GM12878 (cell line): ENCODE measurements around the gene PSRC1. TPM values are rescaled to one million over a fixed set of nuclear protein-coding genes. Genes with fewer than 3 reads are reported as not detected.

ENCODE experiments used
- ATAC-seq: fragments of 200-7000 bp; cut with Tn5 transposase; 3 replicates; pipeline ENCODE4 v1.9.1; 2020; ENCODE audit warnings: mild to moderate bottlenecking, moderate library complexity
- BruUV-seq: library from RNA; stranded (reverse); fragments of 400-500 nt; replicated peaks from 2 replicates; lab custom pipeline; 2021; lab: Mats Ljungman, UMichigan
- CTCF ChIA-PET: fragments of 300-600 bp; sonication (Branson Sonifier 250); formaldehyde crosslinking; extraction: SDS; loops from one replicate; lab custom pipeline; 2021; ENCODE audit warnings: inconsistent platforms; lab: Yijun Ruan, JAX
- POLR2A ChIA-PET: fragments of 350-600 bp; formaldehyde crosslinking; extraction: SDS; loops from one replicate; lab custom pipeline; 2021; ENCODE audit warnings: inconsistent platforms; lab: Charles Lee
- RAD21 ChIA-PET: fragments of 300-600 bp; sonication (Branson Sonifier 250); formaldehyde crosslinking; loops from one replicate; lab custom pipeline; 2023; ENCODE audit warnings: antibody characterized with exemption; ENCODE audit not compliant: unreplicated experiment; lab: Charles Lee
- SMC1A ChIA-PET: fragments of 300-600 bp; sonication (Branson Sonifier 250); formaldehyde crosslinking; loops from one replicate; lab custom pipeline; 2023; ENCODE audit not compliant: unreplicated experiment, uncharacterized antibody; lab: Charles Lee
- DNase-seq: peaks from one replicate; pipeline ENCODE4 v3.0.0-alpha.2; 2011; ENCODE audit warnings: low read depth, low spot score
- FAIRE-seq: peaks from 3 replicates; lab custom pipeline; 2011; peaks lifted over from hg19 to GRCh38; lab: Jason Lieb, UNC
- H2AFZ ChIP-seq: 2 replicates; pipeline ENCODE4 v1.6.0; 2011; ENCODE audit warnings: low read depth, low read length, control low read depth; ENCODE audit not compliant: control insufficient read depth
- H3K27ac ChIP-seq: 2 replicates; pipeline ENCODE4 v1.5.1; 2011; ENCODE audit warnings: control low read depth; ENCODE audit not compliant: control insufficient read depth, insufficient read depth
- H3K27me3 ChIP-seq, 2 experiments: replicated peaks in 1 of 2; 2 replicates each; pipeline versions ENCODE4 v1.6.0 to v1.6.1; 2011; ENCODE audit warnings: low read length in 1 of 2; ENCODE audit not compliant: control insufficient read depth in 2 of 2, insufficient read depth in 2 of 2
- H3K36me3 ChIP-seq, 2 experiments: 2 replicates each; pipeline ENCODE4 v1.5.1; 2011; ENCODE audit warnings: low read length in 1 of 2; ENCODE audit not compliant: control insufficient read depth in 2 of 2, insufficient read depth in 2 of 2
- H3K4me1 ChIP-seq: 2 replicates; pipeline ENCODE4 v1.6.1; 2011; ENCODE audit warnings: mild to moderate bottlenecking, low read length, moderate library complexity, mixed read lengths; ENCODE audit not compliant: control insufficient read depth, insufficient read depth
- H3K4me2 ChIP-seq: 2 replicates; pipeline ENCODE4 v1.6.0; 2011; ENCODE audit warnings: control low read depth; ENCODE audit not compliant: control insufficient read depth, insufficient read depth
- H3K4me3 ChIP-seq: fragments of 200-600 bp; sonication (generic); 2 replicates; pipeline ENCODE4 v1.5.1; 2016
- H3K79me2 ChIP-seq: 2 replicates; pipeline ENCODE4 v1.6.0; 2011; ENCODE audit warnings: low read length; ENCODE audit not compliant: control insufficient read depth, insufficient read depth
- H3K9ac ChIP-seq: 2 replicates; pipeline ENCODE4 v1.8.0; 2011; ENCODE audit warnings: low read length, control low read depth, mixed read lengths; ENCODE audit not compliant: control insufficient read depth, insufficient read depth
- H3K9me3 ChIP-seq: replicated peaks from 3 replicates; pipeline ENCODE4 v1.5.1; 2011; ENCODE audit warnings: mild to moderate bottlenecking, low read length; ENCODE audit not compliant: control insufficient read depth, insufficient read depth
- H4K20me1 ChIP-seq: 2 replicates; pipeline ENCODE4 v1.6.0; 2011; ENCODE audit not compliant: control insufficient read depth, insufficient read depth
- ATF2 ChIP-seq: IDR thresholded peaks from 2 replicates; pipeline ENCODE4 v1.6.1; 2012; ENCODE audit warnings: low read length, inconsistent platforms
- CHD4 ChIP-seq: fragments of 200-600 bp; sonication (generic); IDR thresholded peaks from 2 replicates; pipeline ENCODE4 v1.6.1; 2016; ENCODE audit warnings: mild to moderate bottlenecking
- E2F4 ChIP-seq: IDR thresholded peaks from 2 replicates; pipeline ENCODE4 v1.6.1; 2012; ENCODE audit warnings: low read depth, low read length, improper control_type of control experiment
- HDAC2 ChIP-seq: fragments of 200-600 bp; sonication (generic); IDR thresholded peaks from 2 replicates; pipeline ENCODE4 v1.6.1; 2017
- MYC ChIP-seq: IDR thresholded peaks from 2 replicates; pipeline ENCODE4 v1.6.1; 2011; ENCODE audit warnings: mild to moderate bottlenecking, low read length, moderate library complexity, inconsistent platforms; ENCODE audit not compliant: insufficient read depth, insufficient replicate concordance, insufficient read length, severe bottlenecking
- RELA ChIP-seq: fragments of 450-650 bp; IDR thresholded peaks from 2 replicates; pipeline ENCODE4 v1.8.0; 2014; ENCODE audit warnings: borderline replicate concordance; ENCODE audit not compliant: partially characterized antibody
- TCF3 ChIP-seq: IDR thresholded peaks from 2 replicates; pipeline ENCODE4 v1.6.1; 2012; ENCODE audit warnings: low read depth, mild to moderate bottlenecking, low read length, borderline replicate concordance; ENCODE audit not compliant: insufficient read depth
- WGBS: methylation state at CpG from one replicate; pipeline ENCODE4 v1.1.6; 2016; ENCODE audit warnings: low lambda C conversion rate; ENCODE audit not compliant: insufficient replicate concordance, insufficient coverage; ENCODE audit errors: missing lambda C conversion rate; 5-methylcytosine and 5-hydroxymethylcytosine counted together
- in situ Hi-C: fragments of 300-500 bp; cut with MboI; formaldehyde crosslinking; loops from 9 replicates; pipeline ENCODE4 v1.14.3; 2018; ENCODE audit warnings: mixed read lengths
- intact Hi-C: fragments of 100-400 bp; cut with micrococcal nuclease; formaldehyde crosslinking; loops from one replicate; pipeline ENCODE4 v1.14.2; 2022; ENCODE audit not compliant: unreplicated experiment
- polyA plus RNA-seq, 11 experiments: library from polyadenylated mRNA; depleted of rRNA in 4 of 11; unstranded in 6 of 11; stranded (reverse) in 5 of 11; fragments of >200 nt; fragmentation: Nextera tagmentation in 4 of 11; fragmentation: Illumina TruSeq in 1 of 11; extraction: Ambion mirVana in 4 of 11; extraction: Trizol in 1 of 11; gene quantifications; 1 replicate in 1 of 11; 2 replicates in 10 of 11; pipeline versions ENCODE4 v1.2.1 to v1.2.3, GENCODE V29; 2011 to 2016; ENCODE audit warnings: inconsistent platforms in 2 of 11, missing spikeins in 2 of 11, low read depth in 1 of 11
- total RNA-seq, 4 experiments: library from RNA; depleted of rRNA in 3 of 4; stranded (reverse); fragments of >200 nt in 3 of 4; fragmentation: Illumina TruSeq in 1 of 4; extraction: Trizol in 1 of 4; gene quantifications; 2 replicates each; pipeline versions ENCODE4 v1.2.1 to v1.2.3, GENCODE V29; 2013 to 2021
- TF ChIP-seq, protein P1 (sequence below): fragments of 450-650 bp; formaldehyde crosslinking; IDR thresholded peaks from 2 replicates; pipeline ENCODE4 v1.4.0; 2020; ENCODE audit warnings: mild to moderate bottlenecking, moderate library complexity
- TF ChIP-seq, protein P2 (sequence below): fragments of 450-650 bp; formaldehyde crosslinking; IDR thresholded peaks from 2 replicates; pipeline ENCODE4 v1.5.0; 2022; ENCODE audit warnings: mild to moderate bottlenecking, missing genetic modification characterization

The PSRC1 gene
- total and polyA plus RNA-seq, 10 of the 15 experiments (the other 5 are each of a cell fraction or from before 2014, with no cell fraction given) = 1.2 to 11.8 (median 4.9) TPM

- ATAC-seq (no peak), DNase-seq (no peak), FAIRE-seq (no peak)
- ChIA-PET CTCF (interaction anchor here (1.1 to 5.3 kb wide), 9 partner anchors 15 to 250 kb away, joined by 3 to 241 read pairs (median 4); partner anchors contain the start of genes CYB561D1 and SORT1), POLR2A (no interaction called here), SMC1A (interaction anchor here (1.4 to 5.1 kb wide), 3 partner anchors 73 to 253 kb away, joined by 3 to 113 read pairs (median 4); partner anchors contain the start of gene SORT1), RAD21 (interaction anchor here (2.0 to 5.1 kb wide), 4 partner anchors 13 to 253 kb away, joined by 6 to 87 read pairs (median 18); partner anchors contain the start of gene SORT1)
- Histone ChIP-seq H3K4me2 (no peak overlapping the region), H2AFZ (no peak overlapping the region), H3K36me3 (no peaks in the 10 kb centered on the region), H3K27ac (no peak overlapping the region), H3K4me3 (no peak overlapping the region), H3K27me3 (no peaks in the 10 kb centered on the region), H3K79me2 (no peaks in the 10 kb centered on the region), H4K20me1 (no peaks in the 10 kb centered on the region), H3K9ac (no peak overlapping the region), H3K4me1 (peaks cover 3% of the 10 kb centered on the region), H3K9me3 (no peaks in the 10 kb centered on the region)
- BruUV-seq = no TSS peak
- in situ Hi-C loops = no loop called here
- WGBS = 88% methylated on average over 5 of the region's 5 CpGs
- TF ChIP-seq HDAC2 (no peak), CHD4 (no peak), MYC (no peak), RELA (no peak), E2F4 (no peak), TCF3 (no peak), ATF2 (no peak)
- TF ChIP-seq, protein P1, sequence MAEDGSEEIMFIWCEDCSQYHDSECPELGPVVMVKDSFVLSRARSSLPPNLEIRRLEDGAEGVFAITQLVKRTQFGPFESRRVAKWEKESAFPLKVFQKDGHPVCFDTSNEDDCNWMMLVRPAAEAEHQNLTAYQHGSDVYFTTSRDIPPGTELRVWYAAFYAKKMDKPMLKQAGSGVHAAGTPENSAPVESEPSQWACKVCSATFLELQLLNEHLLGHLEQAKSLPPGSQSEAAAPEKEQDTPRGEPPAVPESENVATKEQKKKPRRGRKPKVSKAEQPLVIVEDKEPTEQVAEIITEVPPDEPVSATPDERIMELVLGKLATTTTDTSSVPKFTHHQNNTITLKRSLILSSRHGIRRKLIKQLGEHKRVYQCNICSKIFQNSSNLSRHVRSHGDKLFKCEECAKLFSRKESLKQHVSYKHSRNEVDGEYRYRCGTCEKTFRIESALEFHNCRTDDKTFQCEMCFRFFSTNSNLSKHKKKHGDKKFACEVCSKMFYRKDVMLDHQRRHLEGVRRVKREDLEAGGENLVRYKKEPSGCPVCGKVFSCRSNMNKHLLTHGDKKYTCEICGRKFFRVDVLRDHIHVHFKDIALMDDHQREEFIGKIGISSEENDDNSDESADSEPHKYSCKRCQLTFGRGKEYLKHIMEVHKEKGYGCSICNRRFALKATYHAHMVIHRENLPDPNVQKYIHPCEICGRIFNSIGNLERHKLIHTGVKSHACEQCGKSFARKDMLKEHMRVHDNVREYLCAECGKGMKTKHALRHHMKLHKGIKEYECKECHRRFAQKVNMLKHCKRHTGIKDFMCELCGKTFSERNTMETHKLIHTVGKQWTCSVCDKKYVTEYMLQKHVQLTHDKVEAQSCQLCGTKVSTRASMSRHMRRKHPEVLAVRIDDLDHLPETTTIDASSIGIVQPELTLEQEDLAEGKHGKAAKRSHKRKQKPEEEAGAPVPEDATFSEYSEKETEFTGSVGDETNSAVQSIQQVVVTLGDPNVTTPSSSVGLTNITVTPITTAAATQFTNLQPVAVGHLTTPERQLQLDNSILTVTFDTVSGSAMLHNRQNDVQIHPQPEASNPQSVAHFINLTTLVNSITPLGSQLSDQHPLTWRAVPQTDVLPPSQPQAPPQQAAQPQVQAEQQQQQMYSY (CRISPR knock-in tag) = no peak
- TF ChIP-seq, protein P2, sequence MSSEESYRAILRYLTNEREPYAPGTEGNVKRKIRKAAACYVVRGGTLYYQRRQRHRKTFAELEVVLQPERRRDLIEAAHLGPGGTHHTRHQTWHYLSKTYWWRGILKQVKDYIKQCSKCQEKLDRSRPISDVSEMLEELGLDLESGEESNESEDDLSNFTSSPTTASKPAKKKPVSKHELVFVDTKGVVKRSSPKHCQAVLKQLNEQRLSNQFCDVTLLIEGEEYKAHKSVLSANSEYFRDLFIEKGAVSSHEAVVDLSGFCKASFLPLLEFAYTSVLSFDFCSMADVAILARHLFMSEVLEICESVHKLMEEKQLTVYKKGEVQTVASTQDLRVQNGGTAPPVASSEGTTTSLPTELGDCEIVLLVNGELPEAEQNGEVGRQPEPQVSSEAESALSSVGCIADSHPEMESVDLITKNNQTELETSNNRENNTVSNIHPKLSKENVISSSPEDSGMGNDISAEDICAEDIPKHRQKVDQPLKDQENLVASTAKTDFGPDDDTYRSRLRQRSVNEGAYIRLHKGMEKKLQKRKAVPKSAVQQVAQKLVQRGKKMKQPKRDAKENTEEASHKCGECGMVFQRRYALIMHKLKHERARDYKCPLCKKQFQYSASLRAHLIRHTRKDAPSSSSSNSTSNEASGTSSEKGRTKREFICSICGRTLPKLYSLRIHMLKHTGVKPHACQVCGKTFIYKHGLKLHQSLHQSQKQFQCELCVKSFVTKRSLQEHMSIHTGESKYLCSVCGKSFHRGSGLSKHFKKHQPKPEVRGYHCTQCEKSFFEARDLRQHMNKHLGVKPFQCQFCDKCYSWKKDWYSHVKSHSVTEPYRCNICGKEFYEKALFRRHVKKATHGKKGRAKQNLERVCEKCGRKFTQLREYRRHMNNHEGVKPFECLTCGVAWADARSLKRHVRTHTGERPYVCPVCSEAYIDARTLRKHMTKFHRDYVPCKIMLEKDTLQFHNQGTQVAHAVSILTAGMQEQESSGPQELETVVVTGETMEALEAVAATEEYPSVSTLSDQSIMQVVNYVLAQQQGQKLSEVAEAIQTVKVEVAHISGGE (CRISPR knock-in tag) = no peak
- intact Hi-C loops = no loop called here
Observed at GRCh38 chr1:109279615-109280278, 3.2 kb downstream of the PSRC1 start.
